Vagina (tissue), 2 donors: ENCODE data around the gene PIP5K1C.

Experiments
- CTCF ChIP-seq, 3 experiments: fragments of 450-650 bp in 2 of 3; fragments of 200-600 bp in 1 of 3; sonication (generic) in 1 of 3; IDR thresholded peaks; one replicate each; pipeline ENCODE4 v1.5.1; 2017 to 2019; ENCODE audit warnings: antibody characterized with exemption in 3 of 3, mild to moderate bottlenecking in 2 of 3, moderate library complexity in 2 of 3
- POLR2A ChIP-seq, 2 donors: fragments of 450-650 bp; IDR thresholded peaks; one replicate each; pipeline ENCODE4 v1.6.1; 2017; ENCODE audit warnings: antibody characterized with exemption in 2 of 2, mild to moderate bottlenecking in 2 of 2, moderate library complexity in 2 of 2
- POLR2AphosphoS5 ChIP-seq, 2 donors: sonication (generic); formaldehyde crosslinking; IDR thresholded peaks; one replicate each; pipeline ENCODE4 v1.9.0; 2017; ENCODE audit warnings: antibody characterized with exemption in 2 of 2, mild to moderate bottlenecking in 2 of 2, low read depth in 1 of 2; ENCODE audit not compliant: insufficient read depth in 1 of 2

GRCh38 chr19:3610745-3611717 is 89.2 kb downstream of the PIP5K1C start:
- no peak for TF ChIP-seq CTCF (IDR thresholded peaks at IDR 0.05)
- TF ChIP-seq POLR2AphosphoS5 (IDR thresholded peaks at IDR 0.05; ENCODE audit: insufficient read depth in 1 of 2, low read depth in 1 of 2): no peak
- TF ChIP-seq POLR2A (IDR thresholded peaks at IDR 0.05): no peak
